B cell (primary cell): ENCODE data around the gene AUNIP. TPM values are rescaled to one million over a fixed set of nuclear protein-coding genes. Genes with fewer than 3 reads are reported as not detected.

Source experiments
- ATAC-seq: fragments of 200-7000 bp; cut with Tn5 transposase; one replicate; pipeline ENCODE4 v1.10.0; 2021; ENCODE audit warnings: low read depth, mild to moderate bottlenecking, moderate number of reproducible peaks, moderate library complexity
- CTCF ChIA-PET: fragments of 350-600 bp; sonication (Branson Sonifier 250); formaldehyde crosslinking; loops from one replicate; lab custom pipeline; 2021; ENCODE audit warnings: antibody characterized with exemption, inconsistent platforms; lab: Charles Lee
- POLR2A ChIA-PET: fragments of 350-600 bp; sonication (Branson Sonifier 250); formaldehyde crosslinking; loops from one replicate; lab custom pipeline; 2021; ENCODE audit warnings: antibody characterized with exemption; lab: Charles Lee
- DNase-seq: peaks from one replicate; pipeline ENCODE4 v3.0.0; 2013
- H2AFZ ChIP-seq: 2 replicates; pipeline ENCODE4 v1.6.1; 2012; ENCODE audit warnings: mild to moderate bottlenecking, low read depth, low read length; ENCODE audit not compliant: insufficient read depth, poor library complexity, severe bottlenecking
- H3K27ac ChIP-seq, 2 donors: 1 replicate in 1 of 2; 2 replicates in 1 of 2; pipeline ENCODE4 v1.5.1; 2012 to 2013; ENCODE audit warnings: low read length in 2 of 2, mild to moderate bottlenecking in 2 of 2, moderate library complexity in 1 of 2
- H3K27me3 ChIP-seq, 4 experiments: fragments of 200-600 bp in 1 of 4; sonication (generic) in 1 of 4; replicated peaks in 1 of 4; 1 replicate in 2 of 4; 2 replicates in 2 of 4; pipeline versions ENCODE4 v1.6.1 to v1.7.0; 2013 to 2016; ENCODE audit warnings: low read length in 3 of 4, mild to moderate bottlenecking in 2 of 4, mixed read lengths in 1 of 4, moderate library complexity in 1 of 4; ENCODE audit not compliant: insufficient read depth in 4 of 4, control insufficient read depth in 3 of 4; ENCODE audit errors: control extremely low read depth in 1 of 4
- H3K36me3 ChIP-seq, 2 experiments: replicated peaks in 1 of 2; 1 replicate in 1 of 2; 2 replicates in 1 of 2; pipeline versions ENCODE4 v1.6.1 to v1.7.1; 2013; ENCODE audit warnings: low read length in 1 of 2; ENCODE audit not compliant: insufficient read depth in 2 of 2, control insufficient read depth in 1 of 2; ENCODE audit errors: control extremely low read depth in 1 of 2, extremely low read depth in 1 of 2
- H3K4me1 ChIP-seq, 2 donors: fragments of 200-600 bp in 1 of 2; sonication (generic) in 1 of 2; 1 replicate in 1 of 2; 2 replicates in 1 of 2; pipeline versions ENCODE4 v1.5.1 to v1.6.1; 2013 to 2017; ENCODE audit warnings: low read length in 2 of 2; ENCODE audit not compliant: control insufficient read depth in 2 of 2, insufficient read depth in 2 of 2
- H3K4me2 ChIP-seq: replicated peaks from 2 replicates; pipeline ENCODE3; 2012; ENCODE audit warnings: mild to moderate bottlenecking, low read depth, low read length; ENCODE audit not compliant: poor library complexity, severe bottlenecking
- H3K4me3 ChIP-seq, 5 experiments: fragments of 200-600 bp in 1 of 5; sonication (generic) in 1 of 5; 1 replicate in 3 of 5; 2 replicates in 2 of 5; pipeline versions ENCODE4 v1.5.1 to v1.7.0; 2011 to 2016; ENCODE audit warnings: low read length in 4 of 5, mild to moderate bottlenecking in 4 of 5, low read depth in 2 of 5, control low read depth in 1 of 5, moderate library complexity in 1 of 5; ENCODE audit not compliant: insufficient read depth in 1 of 5; ENCODE audit errors: control extremely low read depth in 1 of 5, extremely low read depth in 1 of 5
- H3K79me2 ChIP-seq: fragments of 200-600 bp; sonication (generic); one replicate; pipeline ENCODE4 v1.6.0; 2016; ENCODE audit warnings: low read length; ENCODE audit not compliant: control insufficient read depth, insufficient read depth
- H3K9ac ChIP-seq: fragments of 200-600 bp; sonication (generic); 2 replicates; pipeline ENCODE4 v1.6.1; 2017; ENCODE audit warnings: mild to moderate bottlenecking, low read length, moderate library complexity
- H3K9me3 ChIP-seq, 3 donors: one replicate each; pipeline versions ENCODE4 v1.6.1 to v1.7.1; 2013; ENCODE audit warnings: low read length in 2 of 3; ENCODE audit not compliant: control insufficient read depth in 2 of 3, insufficient read depth in 1 of 3; ENCODE audit errors: control extremely low read depth in 1 of 3
- H4K20me1 ChIP-seq: 2 replicates; pipeline ENCODE4 v1.6.0; 2012; ENCODE audit warnings: mild to moderate bottlenecking, low read length; ENCODE audit not compliant: insufficient read depth, control insufficient read depth, poor library complexity, severe bottlenecking
- H3K27ac Mint-ChIP-seq: one replicate; pipeline ENCODE4 v1.8.0; 2021; ENCODE audit warnings: mixed read lengths
- H3K27me3 Mint-ChIP-seq: one replicate; pipeline ENCODE4 v1.8.0; 2021; ENCODE audit warnings: mixed read lengths
- H3K4me1 Mint-ChIP-seq: one replicate; pipeline ENCODE4 v1.8.0; 2021; ENCODE audit warnings: mixed read lengths
- H3K4me3 Mint-ChIP-seq: one replicate; pipeline ENCODE4 v1.8.0; 2021; ENCODE audit warnings: mixed read lengths
- H3K9me3 Mint-ChIP-seq: one replicate; pipeline ENCODE4 v1.8.0; 2022; ENCODE audit warnings: mixed read lengths; ENCODE audit not compliant: insufficient read depth
- EZH2 ChIP-seq: IDR thresholded peaks from 2 replicates; pipeline ENCODE4 v1.6.1; 2012; ENCODE audit warnings: borderline replicate concordance, low read depth, mild to moderate bottlenecking, moderate library complexity, low read length; ENCODE audit not compliant: insufficient read depth, poor library complexity, severe bottlenecking
- WGBS: methylation state at CpG from one replicate; pipeline ENCODE4 v1.1.5; 2013; ENCODE audit warnings: missing lambda C conversion rate; ENCODE audit not compliant: insufficient coverage; 5-methylcytosine and 5-hydroxymethylcytosine counted together
- intact Hi-C: fragments of 100-400 bp; cut with micrococcal nuclease; formaldehyde crosslinking; loops from one replicate; pipeline ENCODE4 v1.10.0; 2022
- polyA plus RNA-seq: library from polyadenylated mRNA; depleted of rRNA; stranded (reverse); fragments of >200 nt; gene quantifications from 2 replicates; pipeline ENCODE4 v1.2.3, GENCODE V29; 2012
- total RNA-seq, 2 donors: library from RNA; stranded (reverse); fragments of 120-200 nt in 1 of 2; gene quantifications; 1 replicate in 1 of 2; 2 replicates in 1 of 2; pipeline versions ENCODE4 v1.2.3 to v1.2.4, GENCODE V29; 2013 to 2022
- TF ChIP-seq, protein P1 (sequence below): fragments of 200-600 bp; IDR thresholded peaks from one replicate; pipeline ENCODE4 v1.8.0; 2022; ENCODE audit warnings: antibody characterized with exemption, mild to moderate bottlenecking

The AUNIP gene
- total and polyA plus RNA-seq, 2 donors (not counting 1 experiment from before 2014, with no cell fraction given), result 0.27 TPM; not detected in 1

DNA sequence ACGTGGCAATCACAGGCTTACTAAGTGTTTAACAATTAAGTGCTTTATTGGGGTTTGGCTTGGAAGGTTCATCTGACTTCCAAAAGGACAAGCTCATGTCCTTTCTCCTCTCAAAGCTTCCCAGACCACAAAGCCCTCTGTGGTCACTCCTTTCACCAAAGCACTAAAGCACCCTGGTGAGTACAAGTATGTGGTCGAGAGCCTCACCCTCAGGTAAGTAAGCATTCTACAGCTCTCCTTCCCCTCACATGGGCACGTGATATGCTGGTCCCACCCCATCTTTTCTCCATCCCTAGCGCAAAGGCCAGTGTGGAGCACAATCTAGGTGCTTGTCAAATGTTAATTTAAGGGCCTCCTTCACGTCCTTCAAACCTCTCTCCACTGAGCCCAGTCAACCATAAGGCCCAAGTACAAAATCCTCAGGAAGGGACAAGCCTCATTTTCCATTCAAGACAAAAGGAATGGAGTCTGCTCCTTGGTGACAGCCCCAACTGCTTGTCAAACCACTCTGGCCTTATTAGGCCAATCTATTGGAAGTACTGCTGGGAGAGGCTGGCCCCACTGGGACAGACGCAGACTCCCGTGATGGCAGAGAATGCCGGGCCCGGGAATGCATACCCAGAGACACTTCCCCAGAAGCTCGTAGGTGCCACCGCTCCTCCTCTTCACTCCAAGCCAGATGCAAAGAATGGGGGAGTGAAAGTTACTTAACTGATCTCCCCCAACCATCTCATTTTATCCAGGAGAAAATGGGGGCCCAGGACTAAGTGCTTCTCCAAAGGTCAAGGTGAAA lies 39.2 kb upstream of the AUNIP start:
- Histone ChIP-seq H2AFZ (no peak overlapping the region), H3K4me1 (peaks cover 0 to 12% of the 10 kb centered on the region in 2 donors), H3K36me3 (peaks cover 4 to 20% of the 10 kb centered on the region in 2 experiments), H3K4me3 (no peak overlapping the region), H4K20me1 (no peaks in the 10 kb centered on the region), H3K79me2 (peaks cover 5% of the 10 kb centered on the region), H3K27ac (no peak overlapping the region), H3K27me3 (no peaks in the 10 kb centered on the region), H3K9ac (no peak overlapping the region), H3K9me3 (no peaks in the 10 kb centered on the region), H3K4me2 (no peak overlapping the region)
- 91% methylated on average over 4 of the region's 11 CpGs for WGBS
- H3K4me1 Mint-ChIP-seq, result peaks cover 9% of the 10 kb centered on the region
- intact Hi-C loops, result loop anchor here (10.0 kb wide), 1 partner anchor 246 kb away; no protein-coding TSS in a partner anchor
- no peaks in the 10 kb centered on the region for H3K27me3 Mint-ChIP-seq
- ATAC-seq (no peak), DNase-seq (no peak)
- CTCF ChIA-PET, result interaction anchor here (0.5 to 7.3 kb wide), 3 partner anchors 96 to 113 kb away, joined by 3 to 210 read pairs (median 3); partner anchors contain the start of gene PAFAH2
- no peaks in the 10 kb centered on the region for H3K9me3 Mint-ChIP-seq
- POLR2A ChIA-PET, result no interaction called here
- no peak for TF ChIP-seq EZH2
- TF ChIP-seq, protein P1, sequence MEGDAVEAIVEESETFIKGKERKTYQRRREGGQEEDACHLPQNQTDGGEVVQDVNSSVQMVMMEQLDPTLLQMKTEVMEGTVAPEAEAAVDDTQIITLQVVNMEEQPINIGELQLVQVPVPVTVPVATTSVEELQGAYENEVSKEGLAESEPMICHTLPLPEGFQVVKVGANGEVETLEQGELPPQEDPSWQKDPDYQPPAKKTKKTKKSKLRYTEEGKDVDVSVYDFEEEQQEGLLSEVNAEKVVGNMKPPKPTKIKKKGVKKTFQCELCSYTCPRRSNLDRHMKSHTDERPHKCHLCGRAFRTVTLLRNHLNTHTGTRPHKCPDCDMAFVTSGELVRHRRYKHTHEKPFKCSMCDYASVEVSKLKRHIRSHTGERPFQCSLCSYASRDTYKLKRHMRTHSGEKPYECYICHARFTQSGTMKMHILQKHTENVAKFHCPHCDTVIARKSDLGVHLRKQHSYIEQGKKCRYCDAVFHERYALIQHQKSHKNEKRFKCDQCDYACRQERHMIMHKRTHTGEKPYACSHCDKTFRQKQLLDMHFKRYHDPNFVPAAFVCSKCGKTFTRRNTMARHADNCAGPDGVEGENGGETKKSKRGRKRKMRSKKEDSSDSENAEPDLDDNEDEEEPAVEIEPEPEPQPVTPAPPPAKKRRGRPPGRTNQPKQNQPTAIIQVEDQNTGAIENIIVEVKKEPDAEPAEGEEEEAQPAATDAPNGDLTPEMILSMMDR, result no peak
- no peak overlapping the region for H3K27ac Mint-ChIP-seq
- no peak overlapping the region for H3K4me3 Mint-ChIP-seq

DNA sequence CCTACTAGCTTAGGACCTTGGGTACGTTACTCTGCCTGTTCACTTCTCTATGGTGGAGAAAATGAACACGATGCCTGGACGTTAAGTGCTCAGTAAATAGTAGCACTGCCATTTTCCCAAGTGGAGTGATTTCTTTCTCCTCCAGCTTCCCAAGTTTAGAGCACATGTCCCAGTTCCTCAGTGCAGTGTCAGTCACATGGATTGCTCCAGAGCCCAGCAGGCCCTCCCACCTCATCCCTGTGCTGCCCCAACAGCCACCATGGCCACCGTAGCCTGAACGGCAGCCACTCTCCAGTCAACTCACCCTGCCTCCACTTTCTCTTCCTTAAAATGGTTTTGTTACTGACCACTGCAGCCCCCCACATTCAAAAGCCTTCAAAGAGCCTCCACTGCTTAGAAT lies 38.5 kb upstream of the AUNIP start:
- POLR2A ChIA-PET, result interaction anchor here (0.7 kb wide), 1 partner anchor 100 kb away, joined by 5 read pairs; the partner anchor contains the start of gene PAFAH2
- Histone ChIP-seq H4K20me1 (no peaks in the 10 kb centered on the region), H3K27me3 (no peaks in the 10 kb centered on the region), H3K4me1 (peaks cover 0 to 12% of the 10 kb centered on the region in 2 donors), H3K36me3 (peaks cover 4 to 17% of the 10 kb centered on the region in 2 experiments), H3K9me3 (no peaks in the 10 kb centered on the region), H3K27ac (no peak overlapping the region), H3K9ac (no peak overlapping the region), H3K4me2 (no peak overlapping the region), H3K79me2 (peaks cover 5% of the 10 kb centered on the region), H3K4me3 (no peak overlapping the region), H2AFZ (no peak overlapping the region)
- H3K4me3 Mint-ChIP-seq, result no peak overlapping the region
- 100% methylated on average over 1 of the region's 5 CpGs for WGBS
- H3K27ac Mint-ChIP-seq, result no peak overlapping the region
- intact Hi-C loops, result loop anchor here (10.0 kb wide), 1 partner anchor 247 kb away; no protein-coding TSS in a partner anchor
- no peaks in the 10 kb centered on the region for H3K9me3 Mint-ChIP-seq
- no peak for ATAC-seq
- TF ChIP-seq, protein P1, result no peak
- no peak for TF ChIP-seq EZH2
- CTCF ChIA-PET, result interaction anchor here (7.3 kb wide), 1 partner anchor 100 kb away, joined by 210 read pairs; the partner anchor contains the start of gene PAFAH2
- no peak for DNase-seq
- H3K4me1 Mint-ChIP-seq, result peaks cover 9% of the 10 kb centered on the region
- no peaks in the 10 kb centered on the region for H3K27me3 Mint-ChIP-seq
